Head of caudate nucleus (tissue), 42 donors: ENCODE measurements around the gene ZSWIM3.

Experiments used
- DNase-seq, 42 donors: peaks; one replicate each; pipeline versions ENCODE4 v3.0.0 to v3.0.0-alpha.2; 2020 to 2021; ENCODE audit warnings: mixed read lengths in 7 of 42
- intact Hi-C: fragments of 100-400 bp; cut with DNase I; formaldehyde crosslinking; loops from one replicate; pipeline ENCODE4 v1.15.0; 2022

ZSWIM3 gene

GRCh38 chr20:45880988-45881788 is 23.8 kb downstream of the ZSWIM3 start, which contains the start of gene ZSWIM1:
Gene ZSWIM1 (plus strand): TSS chr20:45881227. CDS start chr20:45882593, 1,366 bp downstream.
- intact Hi-C loops, result no loop called here

GRCh38 chr20:45882469-45883099 is 25.2 kb downstream of the ZSWIM3 start:
- intact Hi-C loops, result no loop called here

More at GRCh38 chr20:45880988-45881788, 23.8 kb downstream of the ZSWIM3 start, which contains the start of gene ZSWIM1:
- peak; percentile 98 to 100 (median 100) for DNase-seq

GRCh38 chr20:45883100-45883469 is 25.7 kb downstream of the ZSWIM3 start:
- DNase-seq, result no peak
- intact Hi-C loops, result no loop called here

More at GRCh38 chr20:45882469-45883099, 25.2 kb downstream of the ZSWIM3 start:
- no peak for DNase-seq

DNA sequence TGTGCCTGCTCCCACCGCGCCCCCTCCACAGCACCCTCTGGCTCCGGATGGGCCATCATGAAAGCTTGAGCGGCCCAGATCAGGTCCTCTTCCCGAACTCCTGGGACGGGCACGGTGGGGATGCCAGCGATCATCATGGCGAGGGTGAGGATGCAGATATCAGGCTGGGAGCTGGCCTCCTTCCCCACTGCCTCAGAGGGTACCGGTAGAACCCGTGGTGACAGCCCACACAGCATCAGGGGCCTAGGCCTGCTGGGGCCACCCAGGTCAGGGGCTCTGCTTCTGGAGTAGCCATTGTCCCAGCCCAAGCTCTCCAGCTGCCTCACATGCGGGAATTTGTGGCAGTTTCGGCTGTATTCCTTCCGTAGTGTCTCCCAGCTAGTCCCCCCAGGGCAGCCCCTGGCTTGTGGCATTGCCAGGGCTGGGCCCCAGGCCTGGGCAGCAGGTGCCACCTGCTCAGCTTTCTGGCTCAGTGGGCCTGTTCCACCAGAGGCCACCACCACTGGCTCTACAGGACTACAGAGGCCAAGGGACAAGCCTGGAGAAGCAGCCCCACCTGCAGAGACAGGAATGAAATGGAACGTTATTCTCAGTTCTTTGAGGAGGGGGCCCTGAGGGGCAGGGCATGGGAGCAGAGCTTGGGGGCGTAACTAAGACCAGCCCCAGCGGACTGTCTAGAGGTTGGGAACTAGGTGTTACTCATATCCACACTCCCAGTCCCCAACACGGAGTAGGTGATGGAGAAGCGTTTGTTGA is 29.4 kb downstream of the ZSWIM3 start:
- DNase-seq, result no peak
- intact Hi-C loops, result no loop called here

- no peak for DNase-seq
- intact Hi-C loops, result no loop called here
Measured at GRCh38 chr20:45887346-45887715, 29.9 kb downstream of the ZSWIM3 start, which contains the start of gene SPATA25. Gene SPATA25 (minus strand): TSS chr20:45887622. CDS start chr20:45887590, 32 bp downstream.

DNA sequence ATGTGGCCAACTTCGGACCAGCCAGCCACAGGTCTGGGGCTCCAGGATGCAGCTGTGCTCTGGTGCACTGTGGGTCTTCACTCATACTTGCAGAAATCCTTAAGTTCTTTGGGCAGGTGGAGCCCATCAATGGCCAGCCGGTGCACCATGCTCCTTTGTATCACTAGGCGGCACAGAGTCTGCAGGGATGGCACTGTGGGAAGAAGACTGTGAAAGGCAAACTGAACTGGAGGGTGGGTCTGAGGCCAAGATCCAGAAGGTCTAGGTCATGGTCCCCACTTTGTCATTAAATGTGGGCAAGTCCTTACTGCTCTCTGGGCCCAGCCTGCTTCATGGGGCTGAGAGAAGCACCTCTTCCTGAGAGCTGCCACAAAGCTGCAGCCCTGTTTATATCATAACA is 31.3 kb downstream of the ZSWIM3 start:
- no peak for DNase-seq
- intact Hi-C loops, result no loop called here

DNA sequence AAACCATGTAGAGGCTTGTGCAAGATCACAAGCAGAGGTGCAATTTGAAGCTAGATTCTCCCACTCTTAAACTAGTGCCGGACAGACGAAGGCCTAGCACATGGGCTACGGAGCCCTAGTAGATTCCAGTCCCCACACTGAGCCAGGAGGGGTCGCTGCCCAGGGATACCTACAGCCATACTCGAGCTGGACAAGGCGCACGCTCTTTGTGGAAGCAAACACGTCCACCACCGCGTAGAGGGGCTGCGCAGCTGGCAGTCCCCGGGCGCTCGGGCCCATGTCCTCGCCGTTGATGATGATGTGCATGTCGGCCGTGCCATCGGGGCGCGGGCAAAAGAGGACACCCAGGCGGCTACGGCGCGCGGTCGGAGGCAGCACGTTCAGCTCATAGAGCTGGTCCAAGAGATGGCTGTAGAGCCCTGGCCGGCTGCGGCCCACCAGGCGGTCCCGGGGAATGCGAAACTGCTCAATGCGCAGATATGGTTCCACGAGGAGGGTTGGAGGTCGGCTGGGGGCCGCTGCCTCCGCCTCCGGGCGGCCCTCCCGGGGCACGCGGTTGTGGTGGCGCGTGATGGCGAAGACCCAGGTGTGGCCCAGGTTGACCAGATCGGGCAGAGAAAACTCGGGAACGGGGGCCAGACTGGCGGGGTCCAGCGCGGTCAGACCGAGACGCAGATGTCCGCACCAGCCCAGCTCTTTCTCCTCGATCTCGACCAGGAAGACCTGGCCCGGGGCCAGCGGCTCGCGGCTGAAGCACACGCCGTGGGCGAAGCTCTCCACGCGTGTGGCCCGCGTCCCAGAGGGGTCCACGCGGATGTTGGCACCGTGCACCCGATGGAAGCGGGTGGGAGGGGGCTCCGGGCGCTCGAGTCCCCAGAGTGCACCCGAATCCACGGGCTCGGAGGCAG is 32.9 kb downstream of the ZSWIM3 start:
- DNase-seq, result peak; percentile 51 to 85 (median 69)
- intact Hi-C loops, result loop anchor here (2.0 kb wide), 1 partner anchor 44 kb away; the partner anchor contains the start of gene PCIF1

GRCh38 chr20:45890985-45891983 is 33.9 kb downstream of the ZSWIM3 start, which contains the start of the genes CTSA and NEURL2:
Gene CTSA (plus strand): TSS chr20:45891335. CDS start chr20:45891569, 234 bp downstream.
Gene NEURL2 (minus strand): TSS chr20:45891208. CDS start chr20:45890991, 217 bp downstream.
- intact Hi-C loops, result loop anchor here (2.0 kb wide), 1 partner anchor 44 kb away; the partner anchor contains the start of gene PCIF1

GRCh38 chr20:45892049-45892825 is 34.8 kb downstream of the ZSWIM3 start:
- DNase-seq, result peak in 10 of 42 donors; percentile 12 to 63 (median 32)
- intact Hi-C loops, result no loop called here

More at GRCh38 chr20:45890985-45891983, 33.9 kb downstream of the ZSWIM3 start, which contains the start of the genes CTSA and NEURL2:
- peak; percentile 89 to 98 (median 95) for DNase-seq

GRCh38 chr20:45892828-45893500 is 35.5 kb downstream of the ZSWIM3 start:
- DNase-seq, result no peak
- intact Hi-C loops, result no loop called here

GRCh38 chr20:45893831-45894230 is 36.4 kb downstream of the ZSWIM3 start:
- no peak for DNase-seq
- intact Hi-C loops, result no loop called here

DNA sequence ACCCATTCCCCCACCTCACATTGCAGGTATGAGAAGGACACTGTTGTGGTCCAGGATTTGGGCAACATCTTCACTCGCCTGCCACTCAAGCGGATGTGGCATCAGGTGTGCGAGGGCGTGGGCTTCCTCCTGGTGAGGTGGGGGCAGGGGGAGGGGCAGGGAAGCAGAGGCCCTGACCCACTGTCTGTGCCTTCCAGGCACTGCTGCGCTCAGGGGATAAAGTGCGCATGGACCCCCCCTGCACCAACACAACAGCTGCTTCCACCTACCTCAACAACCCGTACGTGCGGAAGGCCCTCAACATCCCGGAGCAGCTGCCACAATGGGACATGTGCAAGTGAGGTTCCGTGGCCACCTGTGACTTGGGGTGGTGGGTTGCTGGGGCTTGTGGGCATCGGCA is 37.4 kb downstream of the ZSWIM3 start:
- DNase-seq, result no peak
- intact Hi-C loops, result no loop called here

GRCh38 chr20:45896641-45897161 is 39.3 kb downstream of the ZSWIM3 start:
- intact Hi-C loops, result no loop called here

DNA sequence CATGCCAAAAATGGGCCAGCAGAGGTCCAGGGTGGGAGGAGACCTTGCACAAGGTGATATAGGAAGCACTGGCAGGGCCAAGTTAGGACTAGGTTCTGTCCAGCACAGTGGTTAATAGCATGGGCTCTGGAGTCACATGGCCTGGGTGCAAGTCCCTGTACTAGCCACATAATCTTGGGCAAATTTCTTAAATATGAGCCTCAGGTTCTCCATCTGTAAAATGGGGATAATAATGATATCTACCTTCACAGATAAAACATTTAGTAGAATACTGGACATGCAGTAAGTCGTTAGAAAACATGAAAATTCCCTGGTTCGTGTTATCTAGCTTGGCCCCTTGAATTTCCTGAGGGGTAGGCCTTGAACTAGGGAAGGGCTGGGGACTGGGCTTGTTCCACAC is 39.9 kb downstream of the ZSWIM3 start:
- intact Hi-C loops, result no loop called here
- DNase-seq, result no peak

More at GRCh38 chr20:45896641-45897161, 39.3 kb downstream of the ZSWIM3 start:
- no peak for DNase-seq

DNA sequence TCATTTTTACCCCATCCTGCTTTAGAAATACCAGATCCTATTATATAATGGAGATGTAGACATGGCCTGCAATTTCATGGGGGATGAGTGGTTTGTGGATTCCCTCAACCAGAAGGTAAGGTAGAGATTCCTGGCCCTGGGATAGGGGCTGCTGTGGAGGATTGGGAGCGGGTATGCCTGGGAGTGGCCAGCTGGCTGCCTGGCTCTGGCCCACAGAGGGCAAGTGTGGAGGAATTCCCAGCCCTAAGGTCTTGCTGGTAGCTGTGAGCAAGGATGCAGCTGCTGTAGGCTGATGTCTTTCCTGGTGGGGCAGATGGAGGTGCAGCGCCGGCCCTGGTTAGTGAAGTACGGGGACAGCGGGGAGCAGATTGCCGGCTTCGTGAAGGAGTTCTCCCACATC is 40.3 kb downstream of the ZSWIM3 start:
- intact Hi-C loops, result no loop called here

More for the DNA sequence above, 40.3 kb downstream of the ZSWIM3 start:
- no peak for DNase-seq
